HG03342 (cell line): Measurements from ENCODE around the gene TTLL8.
"Not testable (repeated sequence)": the region's sequence is repeated elsewhere in the genome, so short reads cannot be mapped to it uniquely, and the experiment has no call there.

Experiments used
- ATAC-seq: cut with Tn5 transposase; IDR thresholded peaks from one replicate; pipeline ENCODE4 v1.9.1; 2021; ENCODE audit warnings: mild to moderate bottlenecking, moderate library complexity; ENCODE audit not compliant: unreplicated experiment

The TTLL8 gene

DNA sequence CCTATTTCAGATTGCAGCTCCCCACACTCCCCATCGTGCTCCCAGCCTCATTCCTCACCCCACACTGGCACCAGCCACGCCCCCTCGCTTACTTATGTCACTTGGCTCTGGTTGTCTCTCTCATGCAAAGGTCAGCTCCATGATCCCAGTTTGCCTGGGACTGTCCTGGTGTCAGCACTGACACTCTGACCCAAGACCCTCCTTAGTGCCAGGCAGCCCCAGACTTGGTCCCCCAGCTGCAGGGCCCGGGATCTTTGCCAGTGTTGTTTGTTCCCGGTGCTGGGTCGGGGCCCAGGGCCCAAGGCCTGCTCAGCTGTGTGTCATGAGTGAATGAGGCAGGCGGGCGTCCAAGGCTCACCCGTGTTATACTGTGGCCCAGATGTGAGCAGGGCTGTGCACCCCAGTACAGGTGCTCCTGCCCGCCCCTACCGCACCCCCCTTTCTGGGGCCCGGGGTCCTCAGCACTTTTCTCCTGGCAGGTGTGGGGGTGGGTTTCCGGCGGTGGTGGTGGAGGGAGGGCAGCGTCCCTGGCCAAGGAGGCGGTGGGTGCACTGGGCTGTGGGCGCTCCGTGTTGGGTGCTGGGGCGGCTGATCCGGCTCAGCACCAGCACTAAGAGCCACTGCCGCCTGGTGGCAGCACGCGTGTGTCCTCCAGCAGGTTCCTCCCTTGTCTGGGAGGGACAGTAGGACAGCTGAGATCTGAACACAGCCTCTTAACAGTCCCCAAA, 65.0 kb downstream of the TTLL8 start:
- no peak for ATAC-seq

DNA sequence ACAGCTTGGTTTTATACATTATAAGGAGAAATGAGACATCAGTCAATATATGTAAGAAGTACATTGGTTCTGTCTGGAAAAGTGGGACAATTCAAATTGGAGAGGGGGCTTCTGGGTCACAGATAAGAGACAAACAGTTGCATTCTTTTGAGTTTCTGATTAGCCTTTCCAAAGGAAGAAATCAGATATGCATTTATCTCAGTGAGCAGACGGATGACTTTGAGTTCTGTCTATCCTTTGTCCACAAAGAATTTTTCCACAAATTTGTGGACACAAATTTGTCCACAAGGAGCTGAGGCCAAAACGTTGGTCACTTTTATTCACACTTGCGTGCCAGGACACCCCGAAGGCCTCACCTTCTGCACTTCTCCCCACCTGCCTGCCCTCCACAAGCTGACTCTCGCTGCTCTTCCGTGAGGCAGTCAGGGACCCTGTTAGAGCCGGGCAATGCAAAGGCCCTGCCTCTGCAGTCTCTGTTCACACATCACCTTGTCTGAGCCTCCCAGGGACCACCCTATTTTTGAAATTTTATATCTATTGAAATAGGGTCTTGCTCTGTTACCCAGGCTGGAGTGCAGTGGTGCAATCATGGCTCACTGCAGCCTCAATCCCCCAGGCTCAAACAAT, 66.1 kb downstream of the TTLL8 start:
- ATAC-seq = no peak

DNA sequence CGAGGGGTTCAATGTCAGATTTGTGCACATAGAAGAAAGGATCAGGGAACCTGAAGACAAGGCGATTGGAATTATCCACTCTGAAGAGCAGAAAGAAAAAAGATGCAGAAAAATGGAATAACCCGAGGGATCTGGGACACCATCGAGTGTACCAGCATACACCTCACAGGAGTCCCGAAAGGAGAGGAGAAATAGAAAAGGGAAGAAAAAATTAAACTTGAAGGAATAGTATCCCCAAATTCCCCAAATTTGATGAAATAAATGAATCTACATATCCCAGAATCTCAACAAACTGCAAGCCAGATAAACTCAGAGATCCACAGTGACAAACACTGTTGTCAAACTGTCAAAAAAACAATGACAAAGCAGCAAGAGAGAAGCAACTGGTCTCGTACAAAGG, 66.9 kb downstream of the TTLL8 start:
- ATAC-seq = no peak

DNA sequence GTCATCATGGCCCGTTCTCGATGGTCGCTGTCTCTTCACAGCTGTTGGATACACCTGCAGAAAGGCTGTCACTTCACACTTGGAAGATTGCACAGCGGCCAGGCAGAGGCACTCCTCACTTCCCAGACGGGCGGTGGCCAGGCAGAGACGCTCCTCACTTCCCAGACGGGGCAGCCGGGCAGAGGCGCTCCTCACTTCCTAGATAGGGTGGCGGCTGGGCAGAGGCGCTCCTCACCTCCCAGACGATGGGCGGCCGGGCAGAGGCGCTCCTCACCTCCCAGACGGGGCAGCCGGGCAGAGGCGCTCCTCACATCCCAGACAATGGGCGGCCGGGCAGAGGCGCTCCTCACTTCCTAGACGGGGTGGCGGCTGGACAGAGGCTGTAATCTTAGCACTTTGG, 68.3 kb downstream of the TTLL8 start:
- not testable (repeated sequence) for ATAC-seq

DNA sequence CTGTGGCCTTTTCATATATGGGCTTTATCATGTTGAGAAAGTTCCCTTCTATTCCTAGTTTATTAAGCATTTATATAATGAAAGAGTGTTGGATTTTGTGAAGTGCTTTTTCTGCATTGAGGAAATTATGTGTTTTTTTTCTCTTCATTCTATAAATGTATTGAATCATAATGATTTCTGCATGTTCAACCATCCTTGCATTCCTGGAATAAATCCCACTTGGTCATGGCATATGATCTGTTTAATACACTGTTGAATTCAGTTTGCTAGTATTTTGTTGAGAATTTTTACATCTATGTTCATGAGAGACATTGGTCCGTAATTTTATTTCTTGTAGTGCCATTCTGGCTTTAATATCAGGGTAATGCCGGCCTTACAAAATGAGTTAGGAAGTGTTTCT, 71.8 kb downstream of the TTLL8 start:
- ATAC-seq = no peak

DNA sequence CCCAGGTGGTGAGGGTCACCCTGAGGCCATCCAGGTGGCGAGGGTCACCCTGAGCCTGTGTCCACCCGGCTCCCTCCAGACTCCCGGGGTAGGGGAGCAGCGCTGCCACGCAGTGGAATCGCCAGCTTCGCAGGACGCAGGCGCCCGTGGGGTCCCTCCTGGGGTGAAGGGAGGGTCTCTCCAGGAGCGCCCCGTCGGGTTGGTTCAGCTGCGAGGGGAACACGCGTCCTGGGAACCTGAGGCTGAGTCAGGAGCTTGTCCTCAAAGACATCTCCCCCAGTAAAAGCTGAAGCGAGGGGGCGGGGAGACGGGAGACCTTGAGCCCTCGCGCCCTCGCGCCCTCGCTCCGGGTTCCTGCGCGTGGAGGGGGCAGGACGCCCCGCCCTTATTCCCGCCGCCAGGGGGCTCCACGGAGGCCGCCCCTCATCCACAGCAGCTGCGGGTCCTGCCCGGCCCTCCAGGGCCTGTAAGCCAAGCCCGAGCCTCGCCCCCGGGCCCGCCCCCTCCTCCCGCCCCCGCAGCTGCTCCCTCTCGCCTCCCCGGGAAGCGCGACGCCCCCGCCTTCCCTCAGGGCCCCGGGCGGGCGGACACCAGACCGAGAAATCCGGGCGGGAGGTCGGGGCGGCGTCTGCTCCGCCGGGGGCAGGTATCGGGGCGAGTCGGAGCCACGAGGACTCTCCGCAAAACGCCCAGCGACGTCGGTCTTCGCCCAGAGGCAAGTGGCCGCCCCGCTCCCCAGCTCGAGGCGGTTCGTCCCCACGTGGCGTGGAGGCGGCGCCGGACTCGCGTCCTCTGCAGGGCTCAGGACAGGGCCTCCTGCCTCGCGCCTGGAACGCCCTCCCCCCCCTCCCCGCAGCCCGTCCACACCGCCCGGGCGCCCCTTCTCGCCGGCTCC, 74.7 kb downstream of the TTLL8 start:
- ATAC-seq = no peak

DNA sequence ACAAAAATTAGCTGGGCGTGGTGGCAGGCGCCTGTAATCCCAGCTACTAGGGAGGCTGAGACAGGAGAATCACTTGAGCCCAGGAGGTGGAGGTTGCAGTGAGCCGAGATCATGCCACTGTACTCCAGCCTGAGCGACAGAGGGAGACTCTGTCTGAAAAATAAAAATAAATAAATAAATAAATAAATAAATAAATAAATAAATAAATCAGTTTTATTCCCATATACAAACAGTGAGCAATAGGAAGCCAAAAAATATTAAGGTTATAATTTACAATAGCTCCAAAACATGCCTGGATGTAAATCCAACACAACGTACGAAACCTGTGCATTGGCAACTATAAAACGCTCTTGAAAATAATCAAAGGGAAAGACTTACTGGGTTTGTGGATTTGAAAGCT, 76.3 kb downstream of the TTLL8 start:
- ATAC-seq = not testable (repeated sequence)

DNA sequence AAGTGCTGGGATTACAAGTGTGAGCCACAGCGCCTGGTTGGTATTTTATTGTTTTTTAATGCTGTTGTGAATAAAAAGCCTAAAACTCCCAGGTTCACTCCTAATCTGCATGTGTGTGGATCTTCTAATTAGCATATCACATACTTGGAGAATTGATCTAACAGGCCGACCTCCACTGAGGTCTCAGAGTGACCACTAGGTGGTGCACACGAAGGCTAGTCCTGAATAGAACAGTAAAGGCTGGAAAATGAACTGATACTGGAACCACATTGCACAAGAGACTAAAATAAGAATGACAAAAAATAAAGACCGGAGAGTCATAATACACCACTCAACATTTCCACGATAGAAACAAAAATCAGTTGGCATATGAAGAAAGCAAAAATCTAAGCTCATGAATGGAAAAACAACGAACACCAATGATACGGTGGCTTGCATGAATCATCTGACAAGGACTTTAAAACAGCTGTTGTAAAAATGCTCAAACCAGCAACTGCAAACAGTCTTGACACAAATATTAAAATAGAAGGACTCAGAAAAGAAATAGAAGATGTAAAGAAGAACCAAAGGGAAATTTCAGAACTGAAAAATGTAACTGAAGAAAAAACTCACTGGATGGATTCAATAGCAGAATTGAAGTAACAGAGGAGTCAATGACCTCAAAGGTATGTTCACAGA, 78.4 kb downstream of the TTLL8 start:
- no peak for ATAC-seq

DNA sequence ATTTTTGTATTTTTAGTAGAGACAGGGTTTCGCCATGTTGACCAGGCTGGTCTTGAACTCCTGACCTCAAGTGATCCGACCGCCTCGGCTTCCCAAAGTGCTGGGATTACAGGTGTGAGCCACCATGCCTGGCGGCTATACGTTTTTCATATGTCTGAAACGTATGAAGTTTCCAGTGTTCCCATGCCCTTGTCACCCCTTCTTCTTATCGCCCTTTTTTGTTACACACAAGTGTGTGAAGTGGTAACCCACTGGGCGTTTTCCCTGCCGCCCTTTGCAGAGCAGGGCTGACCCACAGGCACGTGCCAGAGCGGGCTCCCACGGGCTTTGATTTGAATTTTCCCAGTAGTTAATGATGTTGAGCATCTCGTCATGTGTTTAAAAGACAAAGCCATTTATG, 80.5 kb downstream of the TTLL8 start:
- no peak for ATAC-seq

DNA sequence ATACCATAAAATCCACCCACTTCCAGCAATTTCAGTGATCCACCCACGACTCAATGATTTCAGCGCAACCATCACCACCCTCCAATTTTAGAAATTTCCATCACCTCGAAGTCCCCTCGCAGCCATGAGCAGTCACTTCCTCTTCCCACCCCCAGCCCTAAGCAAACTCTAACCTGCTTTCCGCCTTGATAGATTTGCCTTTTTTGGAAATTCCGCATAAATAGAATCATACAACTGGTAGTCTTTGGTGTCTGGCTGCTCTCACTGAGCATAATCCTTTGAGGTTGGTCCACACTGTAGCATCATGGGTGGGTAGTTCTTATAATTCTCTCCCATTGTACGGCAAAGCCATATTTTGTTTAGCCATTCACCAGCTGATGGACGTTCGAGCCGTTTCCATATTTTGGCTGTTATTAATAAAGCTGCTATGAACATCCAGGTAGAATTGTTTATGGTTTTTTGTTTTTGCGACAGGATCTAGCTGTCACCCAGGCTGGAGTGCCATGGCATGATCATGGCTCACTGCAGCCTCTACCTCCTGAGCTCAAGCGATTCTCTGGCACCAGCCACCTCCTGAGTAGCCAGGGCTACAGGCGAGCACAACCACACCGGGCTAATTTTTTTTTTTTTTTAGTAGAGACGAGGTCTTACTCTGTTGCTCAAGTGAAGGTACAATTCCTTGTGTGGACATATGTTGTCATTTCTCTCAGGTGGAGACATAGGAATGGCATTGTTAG, 81.5 kb downstream of the TTLL8 start:
- ATAC-seq = no peak

DNA sequence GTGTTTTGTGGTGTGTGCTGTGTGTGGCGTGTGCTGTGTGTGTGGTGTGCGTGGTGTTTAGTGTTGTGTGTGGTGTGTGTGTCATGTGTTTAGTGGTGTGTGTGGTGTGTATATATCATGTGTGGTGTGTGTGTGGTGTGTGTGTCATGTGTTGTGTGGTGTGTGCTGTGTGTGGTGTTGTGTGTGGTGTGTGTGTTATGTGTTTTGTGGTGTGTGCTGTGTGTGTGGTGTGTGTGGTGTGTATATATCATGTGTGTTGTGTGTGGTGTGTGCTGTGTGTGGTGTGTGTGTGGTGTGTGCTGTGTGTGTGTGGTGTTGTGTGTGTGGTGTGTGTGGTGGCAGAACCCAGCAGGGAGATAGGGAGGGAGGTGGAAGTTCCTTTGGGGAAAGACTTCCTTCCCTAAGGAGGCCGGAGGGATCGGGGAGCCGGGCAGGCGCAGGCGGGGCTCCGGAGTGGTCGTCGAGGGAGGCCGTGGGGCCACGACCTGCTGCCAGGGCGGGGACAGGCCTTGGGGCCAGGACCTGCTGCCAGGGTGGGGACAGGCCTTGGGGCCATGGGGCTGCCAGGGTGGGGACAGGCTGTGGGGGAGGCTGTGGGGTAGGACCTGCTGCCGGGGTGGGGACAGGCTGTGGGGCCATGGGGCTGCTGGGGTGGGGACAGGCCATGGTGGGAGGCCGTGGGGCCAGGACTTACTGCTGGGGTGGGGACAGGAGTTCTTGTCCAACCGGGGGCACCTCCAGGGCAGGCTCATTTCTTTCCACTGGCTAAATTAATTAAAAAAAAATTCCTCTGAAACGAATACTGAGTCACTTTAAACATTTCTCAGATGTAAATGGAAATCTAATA, 82.3 kb downstream of the TTLL8 start:
- no peak for ATAC-seq

DNA sequence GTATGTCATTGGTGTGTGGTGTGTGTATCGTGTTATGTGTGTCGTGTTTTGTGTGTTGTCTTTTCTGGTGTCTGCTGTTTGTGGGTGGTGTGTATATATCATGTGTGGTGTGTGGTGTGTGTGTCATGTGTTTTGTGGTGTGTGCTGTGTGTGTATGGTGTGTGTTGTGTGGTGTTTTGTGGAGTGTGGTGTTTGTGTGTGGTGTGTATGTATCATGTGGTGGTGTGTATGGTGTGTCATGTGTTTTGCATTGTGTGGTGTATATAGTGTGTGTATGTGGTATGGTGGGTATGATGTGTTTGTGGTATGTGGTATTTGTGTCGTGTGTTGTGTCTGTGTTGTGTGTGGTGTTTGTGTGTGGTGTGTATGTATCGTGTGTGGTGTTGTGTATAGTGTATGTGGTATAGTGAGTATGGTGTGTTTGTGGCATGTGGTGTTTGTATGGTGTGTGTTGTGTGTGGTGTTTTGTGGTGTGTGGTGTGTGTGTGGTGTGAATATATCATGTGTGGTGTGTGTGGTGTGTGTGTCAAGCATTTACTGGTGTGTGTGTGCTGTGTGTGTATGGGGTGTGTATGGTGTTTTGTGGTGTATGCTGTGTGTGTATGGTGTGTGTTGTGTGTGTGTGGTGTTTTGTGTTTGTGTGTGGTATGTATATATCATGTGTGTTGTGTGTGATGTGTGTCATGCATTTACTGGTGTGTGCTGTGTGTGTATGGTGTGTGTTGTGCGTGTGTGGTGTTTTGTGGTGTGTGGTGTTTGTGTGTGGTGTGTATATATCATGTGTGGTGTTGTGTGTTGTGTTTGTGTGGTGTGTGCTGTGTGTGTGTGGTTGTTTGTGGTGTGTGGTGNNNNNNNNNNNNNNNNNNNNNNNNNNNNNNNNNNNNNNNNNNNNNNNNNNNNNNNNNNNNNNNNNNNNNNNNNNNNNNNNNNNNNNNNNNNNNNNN, 84.8 kb downstream of the TTLL8 start:
- ATAC-seq = no peak

DNA sequence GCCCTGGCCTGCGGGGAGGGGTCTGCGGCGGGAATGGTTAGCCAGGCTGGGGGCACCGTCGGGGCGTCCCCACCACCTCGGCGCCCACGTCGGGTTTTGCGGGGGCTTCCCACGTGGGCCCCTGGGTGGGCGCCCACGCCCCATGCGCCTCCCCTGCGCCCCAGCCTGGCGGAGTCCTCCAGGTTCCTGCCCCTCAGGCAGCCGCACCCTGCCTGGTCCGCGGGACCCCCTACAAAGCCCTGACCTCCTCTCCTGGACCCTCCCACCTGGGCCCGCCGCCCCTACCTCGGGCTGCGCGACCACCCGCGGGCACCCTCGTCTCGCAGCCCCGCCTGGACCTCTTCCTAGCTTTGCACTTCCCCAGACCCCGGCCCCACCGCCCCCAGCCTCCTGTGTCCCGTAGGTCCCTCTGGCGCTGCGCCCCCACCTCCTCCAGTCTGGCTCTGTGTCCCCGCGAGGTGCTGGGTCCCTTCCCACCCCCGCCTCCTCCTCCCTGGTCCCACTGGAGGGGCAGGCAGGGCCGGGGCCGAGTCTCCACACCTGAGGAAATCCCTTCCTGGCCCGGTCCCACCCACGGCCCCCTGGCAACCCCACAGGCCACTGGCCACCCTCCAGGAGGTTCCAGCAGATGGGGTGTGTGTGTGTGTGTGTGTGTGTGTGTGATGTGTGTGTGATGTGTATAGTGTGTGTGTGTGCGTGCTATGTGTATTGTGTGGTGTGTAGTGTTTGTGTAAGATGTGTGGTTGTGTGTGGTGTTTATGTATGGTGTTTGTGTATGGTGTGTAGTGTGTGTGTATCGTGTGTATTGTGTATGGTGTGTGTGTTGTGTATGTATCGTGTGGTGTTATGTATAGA, 85.7 kb downstream of the TTLL8 start:
- ATAC-seq = no peak

DNA sequence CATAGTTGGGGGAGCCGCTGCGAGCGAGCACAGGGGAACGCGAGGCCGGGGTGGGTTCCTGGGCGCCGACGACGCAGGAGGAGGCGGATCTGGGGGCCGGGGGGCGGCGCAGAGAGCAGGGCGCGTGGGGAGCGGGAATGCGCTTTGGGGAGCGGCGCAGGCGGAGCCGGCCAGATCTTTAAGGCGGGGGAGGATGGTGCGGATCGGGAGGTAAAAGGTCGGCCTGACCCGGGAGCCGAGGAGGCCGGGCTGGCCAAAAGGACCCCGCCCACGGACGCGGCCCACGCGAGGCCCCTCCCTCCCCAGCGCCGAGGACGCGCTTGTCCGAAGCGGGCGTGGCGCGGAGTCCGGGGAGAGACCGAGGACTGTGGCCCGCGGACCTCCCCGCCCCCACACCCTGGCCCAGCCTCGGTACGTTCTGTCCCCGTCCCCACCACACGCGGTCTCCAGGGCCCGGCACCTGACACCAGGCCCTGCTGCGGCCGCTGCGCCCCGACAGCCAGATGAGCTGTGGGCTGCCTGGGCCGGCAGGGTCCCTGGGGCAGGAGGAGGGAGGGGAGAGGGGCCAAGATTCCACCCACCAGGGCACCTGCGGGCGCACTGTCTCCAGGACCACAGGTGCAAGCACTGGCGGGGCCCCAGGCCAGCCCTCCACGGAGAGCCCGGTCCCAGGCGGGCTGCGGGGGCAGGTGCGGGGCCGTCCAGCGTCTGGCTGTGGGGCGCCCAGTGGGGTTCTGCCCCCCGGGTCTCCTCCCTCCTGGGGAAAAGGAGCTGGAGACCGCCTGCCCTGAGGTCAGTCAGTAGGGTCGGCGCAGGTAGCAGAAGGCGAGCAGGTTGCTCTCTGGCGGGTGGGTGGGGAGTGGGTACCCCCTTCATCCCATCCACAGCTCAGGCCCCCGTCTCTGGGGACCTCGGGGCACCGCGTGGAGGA, 86.6 kb downstream of the TTLL8 start:
- ATAC-seq = peak; percentile 22

DNA sequence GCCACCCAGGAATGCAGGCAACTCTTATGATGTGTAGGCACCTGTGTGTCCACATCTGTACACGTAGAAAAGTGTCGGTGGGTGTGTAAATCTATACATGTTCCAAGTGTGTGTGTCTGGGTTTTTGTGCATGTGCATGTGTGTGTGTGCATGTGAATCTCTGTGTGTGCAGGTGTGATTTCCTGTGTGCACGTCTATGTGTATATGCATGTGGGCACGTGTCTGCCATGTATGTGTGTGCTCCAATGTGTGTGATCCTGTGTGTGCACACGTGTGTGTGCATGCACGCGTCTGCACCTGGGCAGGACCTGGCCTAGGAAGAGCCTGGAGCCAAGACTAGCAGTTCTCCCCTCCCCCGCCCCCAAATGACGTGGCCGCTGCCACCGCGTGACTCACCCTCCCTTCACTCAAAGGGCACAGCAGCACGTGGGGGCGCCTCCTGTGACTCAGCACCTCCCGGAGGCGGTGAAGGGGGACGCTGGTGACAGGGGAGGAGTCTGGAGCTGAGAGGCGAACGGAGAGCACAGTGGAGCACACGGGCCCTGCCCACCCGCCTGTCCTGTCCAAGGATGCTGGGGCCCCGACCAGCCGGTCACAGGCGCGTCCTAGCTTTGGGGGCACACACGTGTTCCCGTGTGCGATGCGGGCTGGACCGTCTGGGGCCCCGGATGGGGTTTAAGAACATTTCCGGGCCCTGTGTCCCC, 87.4 kb downstream of the TTLL8 start:
- peak; percentile 62 for ATAC-seq
